HepG2 (cell line): ENCODE data around the gene CDH13. TPM values are rescaled to one million over a fixed set of nuclear protein-coding genes. Genes with fewer than 3 reads are reported as not detected.

Experiments used
- ATAC-seq: fragments of 200-7000 bp; cut with Tn5 transposase; 3 replicates; pipeline ENCODE4 v1.9.1; 2020; ENCODE audit warnings: mild to moderate bottlenecking, moderate library complexity
- BruUV-seq: library from RNA; stranded (reverse); fragments of 400-500 nt; replicated peaks from 2 replicates; lab custom pipeline; 2021; lab: Mats Ljungman, UMichigan
- CTCF ChIA-PET: fragments of 300-600 bp; formaldehyde crosslinking; extraction: SDS; loops from one replicate; lab custom pipeline; 2021; ENCODE audit warnings: low total read pairs, inconsistent platforms, low intra/inter-chr PET ratio; lab: Yijun Ruan, JAX
- POLR2A ChIA-PET: fragments of 350-600 bp; sonication (Branson Sonifier 250); formaldehyde crosslinking; loops from one replicate; lab custom pipeline; 2020; ENCODE audit warnings: antibody characterized with exemption, inconsistent platforms; lab: Yijun Ruan, JAX
- DNase-seq: peaks from one replicate; pipeline ENCODE4 v3.0.0-alpha.2; 2015; ENCODE audit warnings: low spot score
- FAIRE-seq: peaks from 3 replicates; lab custom pipeline; 2011; peaks lifted over from hg19 to GRCh38; lab: Jason Lieb, UNC
- H2AFZ ChIP-seq: one replicate; pipeline ENCODE4 v1.6.1; 2011; ENCODE audit warnings: low read length, inconsistent platforms
- H3K27ac ChIP-seq: fragments of 300-600 bp; 3 replicates; pipeline ENCODE4 v1.8.0; 2011; ENCODE audit warnings: mixed run types, mild to moderate bottlenecking, mixed read lengths, low read length, inconsistent platforms; ENCODE audit not compliant: insufficient read depth; ENCODE audit errors: extremely low read length
- H3K27me3 ChIP-seq, 2 experiments: fragments of 200-600 bp in 1 of 2; 2 replicates in 1 of 2; 3 replicates in 1 of 2; pipeline versions ENCODE4 v1.6.0 to v1.8.0; 2011; ENCODE audit warnings: low read length in 2 of 2, mild to moderate bottlenecking in 2 of 2, moderate library complexity in 2 of 2, inconsistent platforms in 1 of 2; ENCODE audit not compliant: insufficient read depth in 2 of 2, control insufficient read depth in 1 of 2
- H3K36me3 ChIP-seq, 2 experiments: fragments of 200-600 bp in 1 of 2; replicated peaks in 1 of 2; 2 replicates in 1 of 2; 3 replicates in 1 of 2; pipeline versions ENCODE4 v1.5.1 to v1.8.0; 2011; ENCODE audit warnings: low read length in 2 of 2, inconsistent platforms in 1 of 2; ENCODE audit not compliant: insufficient read depth in 2 of 2, control insufficient read depth in 1 of 2
- H3K4me1 ChIP-seq: 2 replicates; pipeline ENCODE4 v1.5.1; 2012; ENCODE audit warnings: low read length, inconsistent platforms; ENCODE audit not compliant: insufficient read depth
- H3K4me2 ChIP-seq: 2 replicates; pipeline ENCODE4 v1.6.0; 2011; ENCODE audit warnings: low read depth, low read length, inconsistent platforms
- H3K4me3 ChIP-seq, 3 experiments: fragments of 200-600 bp in 1 of 3; sonication (generic), shearing (Covaris generic) in 1 of 3; replicated peaks in 1 of 3; 2 replicates each; pipeline ENCODE4 v1.5.1; 2011 to 2016; ENCODE audit warnings: low read length in 3 of 3, inconsistent platforms in 2 of 3, low read depth in 2 of 3, mild to moderate bottlenecking in 2 of 3, control low read depth in 1 of 3, mixed read lengths in 1 of 3; ENCODE audit not compliant: insufficient read depth in 1 of 3
- H3K79me2 ChIP-seq: one replicate; pipeline ENCODE4 v1.6.1; 2011; ENCODE audit warnings: low read length, inconsistent platforms; ENCODE audit not compliant: insufficient read depth
- H3K9ac ChIP-seq: 2 replicates; pipeline ENCODE4 v1.6.0; 2011; ENCODE audit warnings: mild to moderate bottlenecking, low read depth, low read length, inconsistent platforms; ENCODE audit not compliant: insufficient read depth
- H3K9me3 ChIP-seq: 2 replicates; pipeline ENCODE4 v1.5.1; 2012; ENCODE audit warnings: mild to moderate bottlenecking, low read length
- H4K20me1 ChIP-seq: 2 replicates; pipeline ENCODE4 v1.6.0; 2011; ENCODE audit warnings: inconsistent platforms, mild to moderate bottlenecking, low read length, moderate library complexity; ENCODE audit not compliant: insufficient read depth
- ARHGAP35 ChIP-seq: sonication (generic); formaldehyde crosslinking; IDR thresholded peaks from 2 replicates; pipeline ENCODE4 v1.9.0; 2022; ENCODE audit warnings: mild to moderate bottlenecking, inconsistent platforms, moderate library complexity, missing genetic modification reagents, borderline replicate concordance
- CEBPG ChIP-seq: IDR thresholded peaks from 2 replicates; pipeline ENCODE4 v1.6.1; 2016
- CEBPZ ChIP-seq: IDR thresholded peaks from 2 replicates; pipeline ENCODE4 v1.6.1; 2012; ENCODE audit warnings: low read length, improper control_type of control experiment
- HNRNPL ChIP-seq: fragments of 200-400 bp; formaldehyde crosslinking; IDR thresholded peaks from 2 replicates; pipeline ENCODE4 v1.6.1; 2017; ENCODE audit warnings: mild to moderate bottlenecking, low read depth, low read length
- ISL2 ChIP-seq: sonication (generic); formaldehyde crosslinking; IDR thresholded peaks from 2 replicates; pipeline ENCODE4 v1.5.0; 2020; ENCODE audit warnings: missing genetic modification reagents
- JUNB ChIP-seq: sonication (generic); formaldehyde crosslinking; IDR thresholded peaks from 2 replicates; pipeline ENCODE4 v1.8.0; 2022; ENCODE audit warnings: missing genetic modification reagents, mild to moderate bottlenecking, borderline replicate concordance
- NR1H2 ChIP-seq: sonication (generic); formaldehyde crosslinking; IDR thresholded peaks from 2 replicates; pipeline ENCODE4 v1.8.1; 2022; ENCODE audit warnings: low read depth, missing genetic modification reagents, borderline replicate concordance
- RBFOX2 ChIP-seq: fragments of 200-400 bp; formaldehyde crosslinking; IDR thresholded peaks from 2 replicates; pipeline ENCODE4 v1.6.1; 2017; ENCODE audit warnings: low read depth, mild to moderate bottlenecking, low read length
- RELA ChIP-seq: sonication (generic); formaldehyde crosslinking; IDR thresholded peaks from 2 replicates; pipeline ENCODE4 v1.4.0; 2020; ENCODE audit warnings: missing genetic modification reagents
- RFXANK ChIP-seq: IDR thresholded peaks from 2 replicates; pipeline ENCODE4 v1.6.1; 2016
- ZNF101 ChIP-seq: sonication (generic); formaldehyde crosslinking; IDR thresholded peaks from 2 replicates; pipeline ENCODE4 v1.4.0; 2020; ENCODE audit warnings: mild to moderate bottlenecking, low read depth, missing genetic modification reagents, borderline replicate concordance
- ZNF124 ChIP-seq: sonication (generic); formaldehyde crosslinking; IDR thresholded peaks from 2 replicates; pipeline ENCODE4 v1.4.0; 2020; ENCODE audit warnings: missing genetic modification reagents
- ZNF232 ChIP-seq: sonication (generic); formaldehyde crosslinking; IDR thresholded peaks from 2 replicates; pipeline ENCODE4 v1.4.0; 2020; ENCODE audit warnings: missing genetic modification reagents, borderline replicate concordance
- WGBS: methylation state at CpG from one replicate; pipeline ENCODE4 v1.1.6; 2017; ENCODE audit warnings: low lambda C conversion rate; 5-methylcytosine and 5-hydroxymethylcytosine counted together
- in situ Hi-C: cut with HindIII; loops from 2 replicates; pipeline ENCODE4 v1.10.0; 2017; ENCODE audit warnings: low pct_unique_long_range_greater_than_20kb; ENCODE audit not compliant: extremely low pct_ligation_motif_present
- intact Hi-C: fragments of 100-400 bp; cut with micrococcal nuclease; formaldehyde crosslinking; loops from one replicate; pipeline ENCODE4 v1.10.0; 2022; ENCODE audit not compliant: unreplicated experiment
- polyA plus RNA-seq, 8 experiments: library from polyadenylated mRNA; depleted of rRNA in 3 of 8; stranded (reverse) in 7 of 8; unstranded in 1 of 8; fragments of >200 nt; fragmentation: Illumina TruSeq in 4 of 8; extraction: Trizol in 4 of 8; gene quantifications; 2 replicates each; pipeline versions ENCODE4 v1.2.1 to v1.2.3, GENCODE V29; 2011 to 2016; ENCODE audit warnings: low read depth in 4 of 8, missing spikeins in 1 of 8, mixed read lengths in 1 of 8; ENCODE audit not compliant: insufficient read depth in 1 of 8
- total RNA-seq, 5 experiments: library from RNA; depleted of rRNA; stranded (reverse); fragments of >200 nt; fragmentation: Illumina TruSeq; extraction: Trizol; gene quantifications; 2 replicates each; pipeline ENCODE4 v1.2.3, GENCODE V29; 2016; ENCODE audit warnings: low read depth in 1 of 5
- TF ChIP-seq, protein P1 (sequence below): sonication (generic); formaldehyde crosslinking; IDR thresholded peaks from 2 replicates; pipeline ENCODE4 v1.4.0; 2020; ENCODE audit warnings: mild to moderate bottlenecking, missing genetic modification reagents, borderline replicate concordance
- TF ChIP-seq, protein P2 (sequence below): sonication (generic); formaldehyde crosslinking; IDR thresholded peaks from 2 replicates; pipeline ENCODE4 v1.5.0; 2020; ENCODE audit warnings: missing genetic modification reagents

The CDH13 gene
- total and polyA plus RNA-seq, 2 of the 13 experiments (the other 11 are each of a cell fraction or from before 2014, with no cell fraction given): not detected

GRCh38 chr16:82643136-82643535 lies 16.4 kb downstream of the CDH13 start (continued):
- TF ChIP-seq RBFOX2 (no peak), ZNF124 (CRISPR knock-in tag) (no peak), JUNB (no peak), HNRNPL (no peak), ARHGAP35 (CRISPR knock-in tag) (no peak), RFXANK (CRISPR knock-in tag) (no peak)
- TF ChIP-seq, protein P1, sequence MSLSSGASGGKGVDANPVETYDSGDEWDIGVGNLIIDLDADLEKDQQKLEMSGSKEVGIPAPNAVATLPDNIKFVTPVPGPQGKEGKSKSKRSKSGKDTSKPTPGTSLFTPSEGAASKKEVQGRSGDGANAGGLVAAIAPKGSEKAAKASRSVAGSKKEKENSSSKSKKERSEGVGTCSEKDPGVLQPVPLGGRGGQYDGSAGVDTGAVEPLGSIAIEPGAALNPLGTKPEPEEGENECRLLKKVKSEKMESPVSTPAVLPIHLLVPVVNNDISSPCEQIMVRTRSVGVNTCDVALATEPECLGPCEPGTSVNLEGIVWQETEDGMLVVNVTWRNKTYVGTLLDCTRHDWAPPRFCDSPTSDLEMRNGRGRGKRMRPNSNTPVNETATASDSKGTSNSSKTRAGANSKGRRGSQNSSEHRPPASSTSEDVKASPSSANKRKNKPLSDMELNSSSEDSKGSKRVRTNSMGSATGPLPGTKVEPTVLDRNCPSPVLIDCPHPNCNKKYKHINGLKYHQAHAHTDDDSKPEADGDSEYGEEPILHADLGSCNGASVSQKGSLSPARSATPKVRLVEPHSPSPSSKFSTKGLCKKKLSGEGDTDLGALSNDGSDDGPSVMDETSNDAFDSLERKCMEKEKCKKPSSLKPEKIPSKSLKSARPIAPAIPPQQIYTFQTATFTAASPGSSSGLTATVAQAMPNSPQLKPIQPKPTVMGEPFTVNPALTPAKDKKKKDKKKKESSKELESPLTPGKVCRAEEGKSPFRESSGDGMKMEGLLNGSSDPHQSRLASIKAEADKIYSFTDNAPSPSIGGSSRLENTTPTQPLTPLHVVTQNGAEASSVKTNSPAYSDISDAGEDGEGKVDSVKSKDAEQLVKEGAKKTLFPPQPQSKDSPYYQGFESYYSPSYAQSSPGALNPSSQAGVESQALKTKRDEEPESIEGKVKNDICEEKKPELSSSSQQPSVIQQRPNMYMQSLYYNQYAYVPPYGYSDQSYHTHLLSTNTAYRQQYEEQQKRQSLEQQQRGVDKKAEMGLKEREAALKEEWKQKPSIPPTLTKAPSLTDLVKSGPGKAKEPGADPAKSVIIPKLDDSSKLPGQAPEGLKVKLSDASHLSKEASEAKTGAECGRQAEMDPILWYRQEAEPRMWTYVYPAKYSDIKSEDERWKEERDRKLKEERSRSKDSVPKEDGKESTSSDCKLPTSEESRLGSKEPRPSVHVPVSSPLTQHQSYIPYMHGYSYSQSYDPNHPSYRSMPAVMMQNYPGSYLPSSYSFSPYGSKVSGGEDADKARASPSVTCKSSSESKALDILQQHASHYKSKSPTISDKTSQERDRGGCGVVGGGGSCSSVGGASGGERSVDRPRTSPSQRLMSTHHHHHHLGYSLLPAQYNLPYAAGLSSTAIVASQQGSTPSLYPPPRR: no peak

- Histone ChIP-seq H3K4me3 (no peak overlapping the region), H3K9me3 (no peaks in the 10 kb centered on the region), H3K36me3 (no peaks in the 10 kb centered on the region), H2AFZ (no peak overlapping the region), H3K4me1 (0 out of 2 replicates have a peak, but pooled peaks cover 6% of the 10 kb centered on the region), H3K79me2 (no peaks in the 10 kb centered on the region), H3K4me2 (no peak overlapping the region), H3K9ac (no peak overlapping the region), H3K27ac (no peak overlapping the region), H3K27me3 (no peaks in the 10 kb centered on the region), H4K20me1 (no peaks in the 10 kb centered on the region)
- WGBS: 25% methylated on average over 10 of the region's 10 CpGs
- FAIRE-seq (no peak), DNase-seq (no peak), ATAC-seq (no peak)
- ChIA-PET POLR2A (no interaction called here), CTCF (no interaction called here)
- no TSS peak for BruUV-seq
- in situ Hi-C loops (no loop called here), intact Hi-C loops (no loop called here)
- TF ChIP-seq ZNF232 (CRISPR knock-in tag): no peak
- no peak for TF ChIP-seq CEBPG (CRISPR knock-in tag)
- TF ChIP-seq, protein P2, sequence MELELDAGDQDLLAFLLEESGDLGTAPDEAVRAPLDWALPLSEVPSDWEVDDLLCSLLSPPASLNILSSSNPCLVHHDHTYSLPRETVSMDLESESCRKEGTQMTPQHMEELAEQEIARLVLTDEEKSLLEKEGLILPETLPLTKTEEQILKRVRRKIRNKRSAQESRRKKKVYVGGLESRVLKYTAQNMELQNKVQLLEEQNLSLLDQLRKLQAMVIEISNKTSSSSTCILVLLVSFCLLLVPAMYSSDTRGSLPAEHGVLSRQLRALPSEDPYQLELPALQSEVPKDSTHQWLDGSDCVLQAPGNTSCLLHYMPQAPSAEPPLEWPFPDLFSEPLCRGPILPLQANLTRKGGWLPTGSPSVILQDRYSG (CRISPR knock-in tag): no peak
- TF ChIP-seq ZNF101 (CRISPR knock-in tag): no peak
- no peak for TF ChIP-seq ISL2 (CRISPR knock-in tag)
- no peak for TF ChIP-seq CEBPZ
- no peak for TF ChIP-seq RELA
- TF ChIP-seq NR1H2 (CRISPR knock-in tag): no peak
Measured at GRCh38 chr16:82643936-82644630, 17.3 kb downstream of the CDH13 start.
